ENCODE data around the gene MRPL53. TPM values are rescaled to one million over a fixed set of nuclear protein-coding genes. Genes with fewer than 3 reads are reported as not detected.
"Not testable (repeated sequence)": the region's sequence is repeated elsewhere in the genome, so short reads cannot be mapped to it uniquely, and the experiment has no call there.

Gene MRPL53
- total RNA-seq, 1 donor from 2014 or later = 87.5 TPM

DNA sequence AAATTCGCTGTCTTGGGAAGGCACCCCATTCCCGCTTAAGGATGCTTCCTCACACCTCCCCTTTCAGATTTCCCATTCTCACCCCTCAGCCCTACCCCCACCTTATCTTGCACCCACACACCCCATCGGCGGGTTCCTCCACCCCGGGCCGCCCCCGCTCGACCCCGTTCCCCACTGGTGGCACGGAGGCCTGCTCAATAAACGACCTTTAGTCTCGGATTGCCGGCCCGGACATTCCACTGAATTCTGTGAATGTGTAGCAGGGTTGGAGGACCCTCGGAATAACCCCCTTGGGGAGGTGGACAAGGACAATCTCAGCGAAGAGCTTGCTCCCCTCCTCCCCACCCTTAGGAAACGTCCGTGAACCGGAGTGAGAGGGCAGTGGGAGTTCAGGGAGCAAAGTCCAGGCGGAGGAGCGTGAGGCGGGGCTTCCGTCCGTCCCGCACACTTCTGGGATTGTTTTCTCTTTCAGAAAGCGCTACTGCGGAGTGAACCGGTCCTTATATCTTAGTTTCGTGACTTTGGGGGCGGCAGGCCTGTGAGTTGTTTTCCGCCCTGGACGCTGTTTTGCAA is 29.8 kb upstream of the MRPL53 start:
- no peak for ATAC-seq

- ATAC-seq = no peak
These were observed 29.0 kb upstream of the MRPL53 start for GRCh38 chr2:74501335-74502071.

DNA sequence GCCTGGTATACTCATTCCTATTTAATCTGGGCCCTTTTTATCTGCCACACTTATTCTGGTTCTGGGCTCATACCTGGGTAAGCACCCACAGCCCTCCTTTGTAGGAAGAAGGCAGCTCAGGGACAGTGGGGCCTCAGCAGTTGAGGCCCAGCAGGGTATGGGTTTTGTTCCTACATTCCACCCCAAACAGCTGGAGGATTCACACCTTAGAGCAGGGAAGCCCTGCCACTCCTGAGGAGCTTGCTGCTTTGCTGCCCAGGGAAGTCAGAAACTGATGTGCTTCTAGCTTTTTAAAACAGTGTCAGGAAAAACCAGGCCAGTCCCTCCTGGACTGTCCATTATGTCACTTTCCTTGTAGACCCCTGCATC is 28.1 kb upstream of the MRPL53 start:
- ATAC-seq = no peak

GRCh38 chr2:74499940-74500577 is 27.6 kb upstream of the MRPL53 start:
- ATAC-seq = no peak

- ATAC-seq = no peak
These were observed 26.9 kb upstream of the MRPL53 start, which contains the start of gene LBX2 for GRCh38 chr2:74499267-74499939. Gene LBX2, minus strand, starts transcription at chr2:74499603. Its CDS starts 66 bp downstream, at chr2:74499537.

DNA sequence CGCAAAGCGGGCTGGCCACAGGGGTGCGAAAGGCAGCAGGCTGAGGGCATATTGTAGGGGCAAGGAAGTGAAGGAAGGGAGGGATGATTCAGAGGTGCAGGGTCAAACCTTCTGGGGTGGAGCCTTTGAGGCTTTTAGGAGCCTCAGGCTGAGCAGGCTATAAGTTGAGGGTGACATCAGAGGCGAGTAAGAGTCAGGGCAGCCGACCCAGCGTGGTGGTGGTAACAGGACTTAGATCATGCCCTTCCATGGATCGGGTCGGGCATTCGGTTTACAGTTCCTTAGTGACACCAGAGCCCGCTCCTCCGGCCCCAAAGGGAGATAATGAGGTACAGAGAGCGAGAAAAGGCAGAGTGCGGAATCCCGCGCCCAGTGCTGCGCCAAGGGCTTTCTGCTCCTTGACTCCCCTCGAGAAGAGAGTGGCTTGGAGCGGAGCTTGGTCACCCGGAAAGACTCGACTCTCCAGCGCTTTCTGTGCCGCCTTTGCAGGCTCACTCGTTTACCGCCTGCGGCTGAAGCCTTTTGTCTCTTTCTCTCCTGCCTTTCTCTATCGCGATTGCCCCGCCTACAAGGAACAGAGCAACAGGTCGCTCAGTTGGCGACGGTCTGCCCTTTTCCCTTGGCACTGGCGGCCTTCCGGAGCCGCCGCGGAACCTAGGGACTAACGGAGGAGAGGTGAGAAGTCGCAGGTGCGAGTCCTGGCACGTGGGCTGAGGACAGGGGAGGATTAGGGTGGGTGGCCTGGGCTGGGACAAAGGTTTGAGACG is 26.2 kb upstream of the MRPL53 start:
- ATAC-seq = peak; percentile 63

DNA sequence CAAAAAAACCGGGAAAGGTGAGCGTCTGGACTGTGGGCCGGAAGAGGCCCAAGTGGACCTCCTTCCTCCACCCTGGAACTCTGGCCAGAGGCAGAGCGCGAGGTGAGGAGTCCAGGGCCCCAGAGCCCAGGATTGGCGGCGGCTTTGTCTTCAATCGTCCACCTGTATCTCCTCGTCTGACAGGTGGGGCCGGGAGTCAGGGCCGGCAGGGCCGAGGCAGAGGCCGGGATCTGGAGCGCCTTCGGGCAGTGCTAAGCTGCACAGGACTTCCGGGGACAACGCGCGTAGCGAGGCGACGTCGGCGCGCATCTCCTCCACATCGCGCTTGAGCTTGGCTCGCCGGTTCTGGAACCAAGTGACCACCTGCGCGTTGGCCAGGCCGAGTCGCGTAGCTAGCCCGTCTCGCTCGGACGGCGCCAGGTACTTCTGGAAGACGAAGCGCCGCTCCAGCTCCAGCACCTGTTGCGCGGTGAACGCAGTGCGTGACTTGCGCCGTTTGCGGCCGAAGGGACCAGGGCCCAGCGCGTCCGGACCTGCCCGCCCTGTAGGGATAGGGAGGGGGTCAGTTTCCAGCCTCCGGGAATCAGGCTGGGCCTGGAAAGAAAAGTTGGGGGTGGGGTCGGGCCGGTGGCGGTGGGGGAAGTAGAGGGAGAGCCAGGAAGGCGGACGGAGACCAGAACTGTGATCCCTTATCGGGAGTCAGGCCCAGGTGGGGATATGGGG is 25.5 kb upstream of the MRPL53 start:
- ATAC-seq = peak; percentile 41

DNA sequence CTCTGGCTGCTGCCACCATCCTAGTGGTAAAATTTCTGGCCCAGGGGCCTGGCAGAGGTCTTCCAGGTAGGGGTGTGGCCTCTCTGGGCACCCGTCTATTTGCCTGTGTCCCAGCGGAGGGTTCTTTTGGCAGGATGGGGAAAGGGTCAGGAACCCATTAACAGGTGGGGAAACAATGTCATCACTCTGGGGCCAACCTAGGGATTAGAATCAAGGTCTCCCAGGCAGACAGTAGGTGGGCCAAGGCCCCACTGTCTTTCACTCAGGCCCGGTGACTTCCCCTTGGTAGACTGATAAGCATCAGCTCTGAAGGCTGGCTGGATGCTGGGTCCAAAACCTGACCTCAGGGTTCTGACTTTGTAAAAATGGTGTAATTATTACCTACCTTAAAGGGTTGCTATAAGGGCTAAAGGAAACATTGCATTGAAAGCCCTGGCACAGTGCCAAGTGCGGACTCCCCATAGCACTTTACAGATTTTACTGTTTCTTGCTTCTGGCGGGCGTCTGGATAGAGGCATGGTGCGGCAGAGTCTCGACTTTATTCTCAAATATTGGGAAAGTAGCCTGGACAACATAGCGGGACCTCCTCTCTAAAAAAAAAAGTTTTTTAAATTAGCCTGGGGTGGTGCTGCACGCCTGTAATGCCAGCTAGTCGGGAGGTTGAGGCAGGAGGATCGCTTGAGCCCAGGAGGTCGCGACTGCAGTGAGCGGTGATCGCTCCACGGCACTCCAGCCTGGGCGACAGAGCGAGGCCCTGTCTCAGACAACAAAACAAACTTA is 24.7 kb upstream of the MRPL53 start:
- ATAC-seq = no peak

DNA sequence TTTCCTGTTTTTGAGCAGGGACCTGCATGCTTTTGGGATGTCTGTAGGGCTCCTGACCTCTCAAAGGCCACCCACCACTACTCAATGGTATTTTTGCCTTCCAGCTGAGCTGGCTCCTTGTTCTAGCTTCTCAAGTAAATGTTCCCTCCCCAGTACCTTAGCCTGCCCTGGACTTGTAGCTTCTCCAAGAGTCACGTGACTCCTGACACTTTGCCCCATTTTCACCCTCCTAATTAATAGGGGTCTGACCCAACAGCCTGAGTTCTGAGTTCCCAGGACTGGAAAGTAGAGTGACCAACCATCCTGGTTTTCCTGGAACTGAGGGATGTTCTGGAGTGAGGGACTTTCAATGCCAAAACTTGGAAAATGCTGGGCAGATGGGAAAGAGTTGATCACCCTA is 23.0 kb upstream of the MRPL53 start:
- no peak for ATAC-seq

- ATAC-seq = no peak
These were observed 21.1 kb upstream of the MRPL53 start for GRCh38 chr2:74493546-74493945.

DNA sequence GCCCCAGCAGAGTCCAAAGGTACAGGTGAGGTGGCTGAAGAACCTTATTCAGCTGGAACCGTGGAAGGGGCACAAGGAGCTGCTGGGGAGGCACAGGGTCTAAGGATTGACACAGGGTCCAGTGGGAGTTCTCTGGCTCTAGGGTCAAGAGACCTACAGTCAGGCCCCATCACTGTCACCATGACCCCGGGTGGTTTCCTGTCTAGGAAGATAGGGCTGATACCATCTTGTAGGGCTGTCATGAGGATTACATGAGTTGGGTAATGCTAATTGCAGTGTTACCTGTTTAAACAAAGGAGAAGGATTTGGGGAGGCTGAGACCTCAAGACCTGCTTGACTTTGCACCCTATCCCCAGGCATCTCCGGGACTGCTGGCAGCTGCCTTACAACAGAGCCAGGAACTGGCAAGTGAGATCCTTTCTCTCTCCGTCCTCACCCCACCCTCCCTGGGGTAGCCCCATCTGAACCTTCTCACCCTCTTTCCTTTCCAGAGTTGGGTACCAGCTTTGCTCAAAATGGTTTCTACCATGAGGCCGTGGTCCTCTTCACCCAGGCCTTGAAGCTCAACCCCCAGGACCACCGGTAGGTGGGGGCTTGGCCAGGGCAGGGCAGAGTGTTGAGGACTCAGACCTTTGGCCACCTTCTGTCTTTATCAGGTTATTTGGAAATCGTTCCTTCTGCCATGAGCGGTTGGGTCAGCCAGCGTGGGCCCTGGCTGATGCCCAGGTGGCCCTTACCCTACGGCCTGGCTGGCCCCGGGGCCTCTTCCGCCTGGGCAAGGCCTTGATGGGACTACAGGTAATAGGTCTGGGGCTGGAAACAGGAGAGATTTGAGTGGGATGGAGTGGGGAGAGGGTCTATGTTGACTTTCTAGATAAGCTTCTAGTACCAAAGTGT is 19.4 kb upstream of the MRPL53 start:
- no peak for ATAC-seq

DNA sequence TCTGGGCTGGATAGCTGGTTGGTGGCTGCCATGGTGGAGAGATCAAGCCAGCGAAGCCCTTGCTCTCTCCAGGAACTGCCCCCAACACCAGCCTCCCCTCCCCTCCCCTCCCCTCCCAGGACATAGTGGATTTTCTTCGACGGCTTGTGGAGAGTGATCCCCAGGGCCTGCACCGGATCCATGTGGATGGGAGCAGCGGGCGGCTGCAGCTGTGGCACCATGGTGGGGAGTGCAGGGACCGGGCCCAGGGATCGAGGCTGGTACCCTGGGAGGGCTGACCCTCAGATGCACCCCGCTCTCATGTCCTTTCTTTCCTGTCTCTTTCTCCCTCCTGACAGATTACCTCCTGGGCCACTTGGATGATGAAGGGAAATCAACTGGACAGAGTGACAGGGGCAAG is 17.4 kb upstream of the MRPL53 start:
- no peak for ATAC-seq

DNA sequence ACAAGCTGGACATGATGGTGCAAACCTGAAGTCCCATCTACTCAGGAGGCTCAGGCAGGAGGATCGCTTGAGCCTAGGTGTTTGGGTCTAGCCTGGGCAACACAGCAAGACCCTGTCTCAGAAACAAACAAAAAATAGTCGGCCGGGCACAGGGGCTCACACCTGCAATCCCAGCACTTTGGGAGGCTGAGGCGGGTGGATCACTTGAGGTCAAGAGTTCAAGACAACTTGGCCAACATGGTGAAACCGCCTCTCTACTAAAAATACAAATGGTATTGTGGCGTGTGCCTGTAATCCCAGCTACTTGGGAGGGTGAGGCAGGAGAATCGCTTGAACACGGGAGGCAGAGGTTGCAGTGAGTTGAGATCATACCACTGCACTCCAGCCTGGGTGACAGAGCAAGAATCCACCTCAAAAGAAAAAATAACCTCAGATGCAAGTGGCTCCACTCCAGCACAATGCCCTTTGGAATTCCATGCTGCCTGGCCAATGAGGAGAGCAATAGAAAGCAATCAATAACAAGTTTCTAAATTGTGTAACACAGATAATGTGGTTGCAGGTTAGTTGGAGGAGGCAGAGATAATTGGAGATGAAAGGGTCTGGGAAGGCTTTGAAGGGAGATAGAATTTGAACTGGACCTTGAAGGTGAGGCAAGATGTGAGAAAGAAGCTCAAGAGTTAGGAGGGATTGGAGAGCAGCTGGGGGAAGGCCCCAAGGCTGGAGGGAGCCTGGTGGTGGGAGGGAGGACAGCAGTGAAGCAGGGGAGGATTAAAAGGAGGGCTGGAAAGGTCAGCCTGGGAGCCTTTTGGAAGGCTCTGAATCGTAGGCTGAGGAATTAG is 16.4 kb upstream of the MRPL53 start:
- no peak for ATAC-seq

DNA sequence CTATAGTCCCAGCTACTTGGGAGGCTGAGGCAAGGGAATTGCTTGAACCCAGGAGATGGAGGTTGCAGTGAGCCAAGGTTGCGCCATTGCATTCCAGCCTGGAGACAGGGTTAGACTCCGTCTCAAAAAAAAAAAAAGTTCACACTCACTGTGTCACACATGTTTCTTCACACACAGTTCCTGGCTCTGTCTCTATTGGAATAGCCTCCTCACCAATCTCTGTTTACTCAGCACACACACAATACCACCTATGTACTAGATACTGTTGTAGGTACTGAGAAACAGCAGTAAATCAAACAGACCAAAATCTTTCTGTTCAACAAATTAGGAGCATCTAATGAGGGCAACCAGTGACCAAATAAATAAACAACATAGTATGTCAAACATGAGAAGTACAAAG is 13.7 kb upstream of the MRPL53 start:
- no peak for ATAC-seq

DNA sequence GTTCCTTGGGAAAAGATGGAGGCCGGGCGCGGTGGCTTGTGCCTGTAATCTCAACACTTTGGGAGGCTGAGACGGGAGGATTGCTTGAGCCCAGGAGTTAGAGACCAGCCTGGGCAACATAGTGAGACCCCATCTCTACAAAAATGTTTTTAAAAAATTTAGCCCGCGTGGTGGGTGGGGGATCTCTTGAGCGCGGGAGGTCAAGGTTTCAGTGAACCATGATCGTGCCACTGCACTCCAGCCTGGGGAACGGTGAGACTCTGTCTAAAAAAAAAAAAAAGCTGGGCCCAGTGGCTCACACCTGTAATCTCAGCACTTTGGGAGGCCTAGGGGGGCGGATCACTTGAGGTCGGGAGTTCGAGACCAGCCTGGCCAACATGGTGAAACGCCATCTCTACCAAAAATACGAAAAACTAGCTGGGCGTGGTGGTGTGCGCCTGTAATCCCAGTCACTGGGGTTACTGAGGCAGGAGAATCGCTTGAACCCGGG is 11.2 kb upstream of the MRPL53 start:
- ATAC-seq = not testable (repeated sequence)

GRCh38 chr2:74482801-74483674 is 10.6 kb upstream of the MRPL53 start, which contains the start of the genes CCDC142 and TTC31:
Gene CCDC142, minus strand, starts transcription at chr2:74482998. Its CDS starts 161 bp downstream, at chr2:74482837.
Gene TTC31, plus strand, starts transcription at chr2:74483081. Its CDS starts 15 bp downstream, at chr2:74483096.
- peak; percentile 98 for ATAC-seq

GRCh38 chr2:74481961-74482800 is 9.7 kb upstream of the MRPL53 start:
- peak; percentile 51 for ATAC-seq

All from esophagus mucosa (tissue), 1 donor.